H9 (cell line): ENCODE measurements around the gene KRTAP10-12. TPM values are rescaled to one million over a fixed set of nuclear protein-coding genes. Genes with fewer than 3 reads are reported as not detected.

Experiments
- DNase-seq: peaks from one replicate; pipeline ENCODE4 v3.0.0-alpha.2; 2017
- H2AFZ ChIP-seq: one replicate; pipeline ENCODE4 v1.6.1; 2013; ENCODE audit warnings: mild to moderate bottlenecking, low read length, control low read depth, moderate library complexity
- H2AK5ac ChIP-seq: 2 replicates; pipeline ENCODE4 v1.6.1; 2013; ENCODE audit warnings: low read length, control low read depth, mixed read lengths; ENCODE audit not compliant: insufficient read length
- H2BK120ac ChIP-seq: one replicate; pipeline ENCODE4 v1.6.1; 2013; ENCODE audit warnings: low read depth, mild to moderate bottlenecking, low read length, control low read depth, inconsistent platforms; ENCODE audit not compliant: poor library complexity, severe bottlenecking
- H2BK12ac ChIP-seq: 2 replicates; pipeline ENCODE4 v1.6.1; 2013; ENCODE audit warnings: low read length, control low read depth, mixed read lengths, low read depth; ENCODE audit not compliant: insufficient read length
- H2BK15ac ChIP-seq: 2 replicates; pipeline ENCODE4 v1.6.1; 2013; ENCODE audit warnings: low read depth, low read length, control low read depth
- H2BK20ac ChIP-seq: one replicate; pipeline ENCODE4 v1.6.1; 2013; ENCODE audit warnings: low read depth, mild to moderate bottlenecking, low read length, control low read depth, inconsistent platforms; ENCODE audit not compliant: poor library complexity, severe bottlenecking
- H2BK5ac ChIP-seq: 2 replicates; pipeline ENCODE4 v1.6.1; 2013; ENCODE audit warnings: low read length, control low read depth, mixed read lengths; ENCODE audit not compliant: insufficient read length
- H3K14ac ChIP-seq: 2 replicates; pipeline ENCODE4 v1.6.1; 2013; ENCODE audit warnings: low read length, control low read depth; ENCODE audit not compliant: insufficient read depth
- H3K18ac ChIP-seq: 2 replicates; pipeline ENCODE4 v1.6.1; 2013; ENCODE audit warnings: low read depth, mild to moderate bottlenecking, mixed read lengths, low read length, control low read depth; ENCODE audit not compliant: insufficient read length
- H3K23ac ChIP-seq: 2 replicates; pipeline ENCODE4 v1.6.1; 2013; ENCODE audit warnings: low read length, control low read depth, mixed read lengths, low read depth; ENCODE audit not compliant: insufficient read length
- H3K23me2 ChIP-seq: 2 replicates; pipeline ENCODE4 v1.6.1; 2013; ENCODE audit warnings: low read depth, mild to moderate bottlenecking, mixed read lengths, low read length, control low read depth; ENCODE audit not compliant: insufficient read length, poor library complexity, severe bottlenecking
- H3K27ac ChIP-seq: 2 replicates; pipeline ENCODE4 v1.5.1; 2013; ENCODE audit warnings: low read length, control low read depth, mixed read lengths, low read depth; ENCODE audit not compliant: insufficient read length
- H3K27me3 ChIP-seq: 2 replicates; pipeline ENCODE4 v1.6.1; 2013; ENCODE audit warnings: low read length, control low read depth, inconsistent platforms; ENCODE audit not compliant: insufficient read depth
- H3K4ac ChIP-seq: 2 replicates; pipeline ENCODE4 v1.6.1; 2013; ENCODE audit warnings: low read depth, mild to moderate bottlenecking, control low read depth, inconsistent platforms, low read length, moderate library complexity
- H3K4me1 ChIP-seq: 2 replicates; pipeline ENCODE4 v1.6.1; 2013; ENCODE audit warnings: low read length, control low read depth, inconsistent platforms; ENCODE audit not compliant: insufficient read depth
- H3K4me2 ChIP-seq: 2 replicates; pipeline ENCODE4 v1.6.1; 2013; ENCODE audit warnings: low read length, control low read depth, mixed read lengths; ENCODE audit not compliant: insufficient read length, insufficient read depth
- H3K56ac ChIP-seq: 2 replicates; pipeline ENCODE4 v1.6.1; 2013; ENCODE audit warnings: low read depth, mild to moderate bottlenecking, mixed read lengths, low read length, control low read depth; ENCODE audit not compliant: insufficient read length
- H3K79me1 ChIP-seq: 2 replicates; pipeline ENCODE4 v1.6.1; 2013; ENCODE audit warnings: low read depth, mild to moderate bottlenecking, moderate library complexity, low read length, control low read depth, inconsistent platforms; ENCODE audit not compliant: insufficient read depth, poor library complexity, severe bottlenecking
- H3K79me2 ChIP-seq: 2 replicates; pipeline ENCODE4 v1.6.1; 2013; ENCODE audit warnings: low read length, control low read depth, inconsistent platforms; ENCODE audit not compliant: insufficient read depth
- H3K9ac ChIP-seq: 2 replicates; pipeline ENCODE4 v1.6.1; 2013; ENCODE audit warnings: low read length, control low read depth, mixed read lengths; ENCODE audit not compliant: insufficient read length; ENCODE audit errors: extremely low read depth
- H3K9me3 ChIP-seq: one replicate; pipeline ENCODE4 v1.6.1; 2013; ENCODE audit warnings: low read depth, low read length, inconsistent platforms; ENCODE audit not compliant: control insufficient read depth
- H3T11ph ChIP-seq: one replicate; pipeline ENCODE4 v1.6.1; 2013; ENCODE audit warnings: mild to moderate bottlenecking, low read length, control low read depth, inconsistent platforms
- H4K20me1 ChIP-seq: one replicate; pipeline ENCODE4 v1.6.1; 2013; ENCODE audit not compliant: control insufficient read depth, insufficient read length, insufficient read depth
- H4K5ac ChIP-seq: 2 replicates; pipeline ENCODE4 v1.6.1; 2013; ENCODE audit warnings: low read depth, mild to moderate bottlenecking, mixed read lengths, low read length, control low read depth; ENCODE audit not compliant: insufficient read length
- H4K8ac ChIP-seq: replicated peaks from 2 replicates; pipeline ENCODE4 v1.6.1; 2013; ENCODE audit warnings: low read length, control low read depth, mixed read lengths, low read depth; ENCODE audit not compliant: insufficient read length
- H4K91ac ChIP-seq: 2 replicates; pipeline ENCODE4 v1.6.1; 2013; ENCODE audit warnings: low read depth, mild to moderate bottlenecking, moderate library complexity, mixed read lengths, low read length, control low read depth; ENCODE audit not compliant: insufficient read length
- H3K27ac Mint-ChIP-seq, 3 experiments: 2 replicates in 2 of 3; 3 replicates in 1 of 3; pipeline ENCODE4 v1.8.0; 2020 to 2021; ENCODE audit warnings: mixed read lengths in 3 of 3, mild to moderate bottlenecking in 1 of 3, moderate library complexity in 1 of 3
- H3K27me3 Mint-ChIP-seq: 2 replicates; pipeline ENCODE4 v1.8.0; 2021; ENCODE audit warnings: low read depth, mild to moderate bottlenecking, moderate library complexity, mixed read lengths
- H3K36me3 Mint-ChIP-seq, 3 experiments: 2 replicates in 2 of 3; 3 replicates in 1 of 3; pipeline ENCODE4 v1.8.0; 2020 to 2021; ENCODE audit warnings: low read depth in 3 of 3, mixed read lengths in 3 of 3; ENCODE audit not compliant: insufficient read depth in 1 of 3
- H3K4me1 Mint-ChIP-seq, 2 experiments: 2 replicates each; pipeline ENCODE4 v1.8.0; 2020; ENCODE audit warnings: mixed read lengths in 2 of 2
- H3K4me3 Mint-ChIP-seq, 2 experiments: 2 replicates in 1 of 2; 3 replicates in 1 of 2; pipeline ENCODE4 v1.8.0; 2020 to 2021; ENCODE audit warnings: mild to moderate bottlenecking in 2 of 2, mixed read lengths in 2 of 2, moderate library complexity in 1 of 2
- H3K9me3 Mint-ChIP-seq, 2 experiments: 2 replicates in 1 of 2; 3 replicates in 1 of 2; pipeline ENCODE4 v1.8.0; 2020; ENCODE audit warnings: mild to moderate bottlenecking in 2 of 2, mixed read lengths in 2 of 2, moderate library complexity in 1 of 2
- WGBS: extraction: QIAGEN DNeasy Blood & Tissue Kit; methylation state at CpG from one replicate; pipeline ENCODE4 v1.1.7; 2013; ENCODE audit warnings: missing lambda C conversion rate, low lambda C conversion rate, mixed read lengths; ENCODE audit not compliant: insufficient read length; ENCODE audit errors: extremely low coverage; 5-methylcytosine and 5-hydroxymethylcytosine counted together
- total RNA-seq: library from RNA; stranded (reverse); gene quantifications from 2 replicates; pipeline ENCODE4 v1.2.1, GENCODE V29; 2021
- TF ChIP-seq, protein P1 (sequence below): fragments of 200-600 bp; sonication (generic); conservative IDR thresholded peaks from 3 replicates; pipeline ENCODE4 v1.8.0; 2021; ENCODE audit warnings: antibody characterized with exemption, mild to moderate bottlenecking

KRTAP10-12 gene
- total RNA-seq, 1 experiment from 2014 or later, result not detected

DNA sequence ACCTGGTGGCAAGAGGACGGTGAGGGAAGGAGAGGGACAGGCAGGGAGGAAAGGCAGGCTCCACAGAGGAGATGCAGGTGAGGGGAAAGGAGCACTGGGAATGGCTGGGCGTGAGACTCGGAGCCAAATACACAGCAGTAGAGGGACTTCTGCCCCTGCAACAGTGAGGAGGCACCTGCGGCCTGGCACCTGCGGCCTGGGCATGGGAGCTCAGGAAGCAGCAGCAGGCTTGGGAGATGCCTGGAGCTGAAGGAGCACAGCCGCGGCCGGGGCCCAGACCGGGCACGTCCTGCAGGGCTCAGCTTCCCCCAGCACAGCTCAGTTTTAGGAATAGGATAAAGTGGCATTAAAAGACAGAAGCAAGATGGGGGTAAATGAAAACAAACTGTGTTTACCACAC, 35.3 kb downstream of the KRTAP10-12 start:
- Histone ChIP-seq H3K79me2 (no peaks in the 10 kb centered on the region), H2BK15ac (no peak overlapping the region), H3K4me1 (no peaks in the 10 kb centered on the region), H3K4me2 (no peak overlapping the region), H3T11ph (no peak overlapping the region), H2BK5ac (no peak overlapping the region), H2AK5ac (no peak overlapping the region), H2BK120ac (no peak overlapping the region), H4K8ac (no peak overlapping the region), H2BK12ac (no peak overlapping the region), H3K14ac (no peak overlapping the region), H3K4ac (no peak overlapping the region), H3K18ac (no peak overlapping the region), H3K9ac (no peak overlapping the region), H2AFZ (no peak overlapping the region), H3K23me2 (peaks cover 3% of the 10 kb centered on the region), H2BK20ac (no peak overlapping the region), H3K27ac (no peak overlapping the region), H4K20me1 (no peaks in the 10 kb centered on the region), H3K9me3 (no peaks in the 10 kb centered on the region), H4K5ac (no peak overlapping the region), H3K56ac (no peak overlapping the region), H3K79me1 (no peaks in the 10 kb centered on the region), H3K23ac (no peak overlapping the region), H4K91ac (no peak overlapping the region), H3K27me3 (no peaks in the 10 kb centered on the region)
- no peaks in the 10 kb centered on the region for H3K9me3 Mint-ChIP-seq
- TF ChIP-seq, protein P1, sequence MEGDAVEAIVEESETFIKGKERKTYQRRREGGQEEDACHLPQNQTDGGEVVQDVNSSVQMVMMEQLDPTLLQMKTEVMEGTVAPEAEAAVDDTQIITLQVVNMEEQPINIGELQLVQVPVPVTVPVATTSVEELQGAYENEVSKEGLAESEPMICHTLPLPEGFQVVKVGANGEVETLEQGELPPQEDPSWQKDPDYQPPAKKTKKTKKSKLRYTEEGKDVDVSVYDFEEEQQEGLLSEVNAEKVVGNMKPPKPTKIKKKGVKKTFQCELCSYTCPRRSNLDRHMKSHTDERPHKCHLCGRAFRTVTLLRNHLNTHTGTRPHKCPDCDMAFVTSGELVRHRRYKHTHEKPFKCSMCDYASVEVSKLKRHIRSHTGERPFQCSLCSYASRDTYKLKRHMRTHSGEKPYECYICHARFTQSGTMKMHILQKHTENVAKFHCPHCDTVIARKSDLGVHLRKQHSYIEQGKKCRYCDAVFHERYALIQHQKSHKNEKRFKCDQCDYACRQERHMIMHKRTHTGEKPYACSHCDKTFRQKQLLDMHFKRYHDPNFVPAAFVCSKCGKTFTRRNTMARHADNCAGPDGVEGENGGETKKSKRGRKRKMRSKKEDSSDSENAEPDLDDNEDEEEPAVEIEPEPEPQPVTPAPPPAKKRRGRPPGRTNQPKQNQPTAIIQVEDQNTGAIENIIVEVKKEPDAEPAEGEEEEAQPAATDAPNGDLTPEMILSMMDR, result no peak
- peaks cover 41 to 42% of the 10 kb centered on the region in 2 experiments for H3K4me1 Mint-ChIP-seq
- DNase-seq, result peak; percentile 21
- no CpG with 5 or more reads among the region's 10 CpGs for WGBS
- H3K4me3 Mint-ChIP-seq, result no peak overlapping the region
- no peak overlapping the region for H3K27ac Mint-ChIP-seq
- peaks cover 9% of the 10 kb centered on the region for H3K27me3 Mint-ChIP-seq
- H3K36me3 Mint-ChIP-seq, result peaks cover 0 to 10% (median 2%) of the 10 kb centered on the region in 3 experiments; a peak in 3 of 7 replicates
